HepG2 (cell line): Measurements from ENCODE around the gene DDAH1. TPM values are rescaled to one million over a fixed set of nuclear protein-coding genes. Genes with fewer than 3 reads are reported as not detected.

ENCODE experiments used
- ARNTL ChIP-seq: sonication (generic); formaldehyde crosslinking; IDR thresholded peaks from 2 replicates; pipeline ENCODE4 v1.4.0; 2020; ENCODE audit warnings: mild to moderate bottlenecking, missing genetic modification reagents
- BATF2 ChIP-seq: sonication (generic); formaldehyde crosslinking; IDR thresholded peaks from 2 replicates; pipeline ENCODE4 v1.8.0; 2022; ENCODE audit warnings: mild to moderate bottlenecking, missing genetic modification reagents, moderate library complexity
- CHD4 ChIP-seq: fragments of 200-600 bp; sonication (generic); IDR thresholded peaks from 2 replicates; pipeline ENCODE4 v1.7.0; 2017; ENCODE audit warnings: mild to moderate bottlenecking, low read length, borderline replicate concordance
- DNMT3B ChIP-seq: conservative IDR thresholded peaks from 2 replicates; pipeline ENCODE4 v1.6.1; 2016; ENCODE audit warnings: missing biosample characterization, control low read depth
- ETV5 ChIP-seq: IDR thresholded peaks from 2 replicates; pipeline ENCODE4 v1.6.1; 2018; ENCODE audit warnings: missing biosample characterization, missing genetic modification reagents, inconsistent platforms, borderline replicate concordance
- FOSL1 ChIP-seq: sonication (generic); formaldehyde crosslinking; IDR thresholded peaks from 2 replicates; pipeline ENCODE4 v1.9.0; 2021; ENCODE audit warnings: missing genetic modification reagents, borderline replicate concordance
- FOSL2 ChIP-seq: sonication (generic); formaldehyde crosslinking; IDR thresholded peaks from 2 replicates; pipeline ENCODE4 v1.4.0; 2020; ENCODE audit warnings: missing genetic modification reagents
- GTF2F1 ChIP-seq: fragments of 150-350 bp; IDR thresholded peaks from 2 replicates; pipeline ENCODE4 v1.6.1; 2014; ENCODE audit warnings: low read length
- HNRNPLL ChIP-seq: fragments of 200-400 bp; formaldehyde crosslinking; IDR thresholded peaks from 2 replicates; pipeline ENCODE4 v1.6.1; 2017; ENCODE audit warnings: mild to moderate bottlenecking, low read depth, low read length; ENCODE audit not compliant: poor library complexity, severe bottlenecking
- KDM3A ChIP-seq: IDR thresholded peaks from 2 replicates; pipeline ENCODE4 v1.6.1; 2018; ENCODE audit warnings: low read depth, missing compliant biosample characterization
- MEIS2 ChIP-seq: sonication (generic); formaldehyde crosslinking; IDR thresholded peaks from 2 replicates; pipeline ENCODE4 v1.9.0; 2021; ENCODE audit warnings: mild to moderate bottlenecking, missing genetic modification reagents
- MTF1 ChIP-seq: sonication (generic); formaldehyde crosslinking; IDR thresholded peaks from 2 replicates; pipeline ENCODE4 v1.5.0; 2020; ENCODE audit warnings: missing genetic modification reagents
- MTF2 ChIP-seq: sonication (generic); formaldehyde crosslinking; IDR thresholded peaks from 2 replicates; pipeline ENCODE4 v1.5.0; 2020; ENCODE audit warnings: missing genetic modification reagents, borderline replicate concordance
- MXD4 ChIP-seq: IDR thresholded peaks from 2 replicates; pipeline ENCODE4 v1.6.1; 2016; ENCODE audit warnings: mild to moderate bottlenecking, missing biosample characterization, missing genetic modification reagents
- MZF1 ChIP-seq: sonication (generic); formaldehyde crosslinking; IDR thresholded peaks from 2 replicates; pipeline ENCODE4 v1.8.1; 2023; ENCODE audit warnings: mild to moderate bottlenecking, missing genetic modification reagents, borderline replicate concordance
- PHF20 ChIP-seq: sonication (generic); formaldehyde crosslinking; IDR thresholded peaks from 2 replicates; pipeline ENCODE4 v1.5.0; 2020; ENCODE audit warnings: mild to moderate bottlenecking, missing genetic modification reagents
- RARA ChIP-seq: IDR thresholded peaks from 2 replicates; pipeline ENCODE4 v1.6.1; 2016; ENCODE audit warnings: missing genetic modification reagents, missing compliant biosample characterization
- REXO4 ChIP-seq: sonication (generic); formaldehyde crosslinking; IDR thresholded peaks from 2 replicates; pipeline ENCODE4 v1.8.0; 2022; ENCODE audit warnings: missing genetic modification reagents, mild to moderate bottlenecking, borderline replicate concordance
- SATB2 ChIP-seq: sonication (generic); formaldehyde crosslinking; IDR thresholded peaks from 2 replicates; pipeline ENCODE4 v1.5.0; 2020; ENCODE audit warnings: missing genetic modification reagents
- SP1 ChIP-seq, 2 experiments: fragments of 450-650 bp in 1 of 2; sonication (generic) in 1 of 2; formaldehyde crosslinking in 1 of 2; IDR thresholded peaks; 2 replicates each; pipeline versions ENCODE4 v1.4.0 to v1.6.1; 2016 to 2020; ENCODE audit warnings: missing genetic modification reagents in 1 of 2
- SP5 ChIP-seq: IDR thresholded peaks from 2 replicates; pipeline ENCODE4 v1.6.1; 2016; ENCODE audit warnings: low read depth, borderline replicate concordance
- TCF12 ChIP-seq, 2 experiments: fragments of 450-650 bp in 1 of 2; sonication (generic) in 1 of 2; formaldehyde crosslinking in 1 of 2; IDR thresholded peaks; 2 replicates each; pipeline versions ENCODE4 v1.6.1 to v1.8.0; 2017 to 2022; ENCODE audit warnings: antibody characterized with exemption in 1 of 2, mild to moderate bottlenecking in 1 of 2, missing genetic modification reagents in 1 of 2, moderate library complexity in 1 of 2
- USF2 ChIP-seq, 2 experiments: sonication (generic) in 1 of 2; formaldehyde crosslinking in 1 of 2; IDR thresholded peaks; 2 replicates each; pipeline versions ENCODE4 v1.5.1 to v1.6.1; 2011 to 2020; ENCODE audit warnings: borderline replicate concordance in 1 of 2, low read depth in 1 of 2, low read length in 1 of 2, mild to moderate bottlenecking in 1 of 2, missing genetic modification reagents in 1 of 2, moderate library complexity in 1 of 2
- ZBTB21 ChIP-seq: sonication (generic); formaldehyde crosslinking; IDR thresholded peaks from 2 replicates; pipeline ENCODE4 v1.4.0; 2020; ENCODE audit warnings: missing genetic modification reagents
- ZFY ChIP-seq: sonication (generic); formaldehyde crosslinking; IDR thresholded peaks from 2 replicates; pipeline ENCODE4 v1.4.0; 2020; ENCODE audit warnings: missing genetic modification reagents
- ZNF20 ChIP-seq: sonication (generic); formaldehyde crosslinking; IDR thresholded peaks from 2 replicates; pipeline ENCODE4 v1.4.0; 2020; ENCODE audit warnings: mild to moderate bottlenecking, moderate library complexity, missing genetic modification reagents
- ZNF33B ChIP-seq: sonication (generic); formaldehyde crosslinking; IDR thresholded peaks from 2 replicates; pipeline ENCODE4 v1.5.1; 2020; ENCODE audit warnings: mild to moderate bottlenecking, missing genetic modification reagents
- ZNF383 ChIP-seq: sonication (generic); formaldehyde crosslinking; IDR thresholded peaks from 2 replicates; pipeline ENCODE4 v1.4.0; 2020; ENCODE audit warnings: missing genetic modification reagents, mild to moderate bottlenecking, borderline replicate concordance
- ZNF768 ChIP-seq: sonication (generic); formaldehyde crosslinking; IDR thresholded peaks from 2 replicates; pipeline ENCODE4 v1.4.0; 2020; ENCODE audit warnings: missing genetic modification reagents
- polyA plus RNA-seq, 8 experiments: library from polyadenylated mRNA; depleted of rRNA in 3 of 8; stranded (reverse) in 7 of 8; unstranded in 1 of 8; fragments of >200 nt; fragmentation: Illumina TruSeq in 4 of 8; extraction: Trizol in 4 of 8; gene quantifications; 2 replicates each; pipeline versions ENCODE4 v1.2.1 to v1.2.3, GENCODE V29; 2011 to 2016; ENCODE audit warnings: low read depth in 4 of 8, missing spikeins in 1 of 8, mixed read lengths in 1 of 8; ENCODE audit not compliant: insufficient read depth in 1 of 8
- total RNA-seq, 5 experiments: library from RNA; depleted of rRNA; stranded (reverse); fragments of >200 nt; fragmentation: Illumina TruSeq; extraction: Trizol; gene quantifications; 2 replicates each; pipeline ENCODE4 v1.2.3, GENCODE V29; 2016; ENCODE audit warnings: low read depth in 1 of 5

The DDAH1 gene
- total and polyA plus RNA-seq, 2 of the 13 experiments (the other 11 are each of a cell fraction or from before 2014, with no cell fraction given) = 39.7 to 64.4 TPM

- TF ChIP-seq PHF20 (CRISPR knock-in tag) (peak; percentile 91), ETV5 (peak; percentile 70), ZNF33B (no peak), MXD4 (CRISPR knock-in tag) (peak; percentile 66; the same call in 1 of the 2 replicates), SP5 (peak; percentile 69; the same call in 1 of the 2 replicates), ARNTL (peak; percentile 49; the same call in 1 of the 2 replicates), ZBTB21 (CRISPR knock-in tag) (peak; percentile 57; the same call in 1 of the 2 replicates), ZNF20 (CRISPR knock-in tag) (no peak), BATF2 (CRISPR knock-in tag) (no peak), MTF2 (CRISPR knock-in tag) (no peak), MEIS2 (CRISPR knock-in tag) (peak; percentile 67; the same call in 1 of the 2 replicates), RARA (CRISPR knock-in tag) (peak; percentile 11; the same call in 1 of the 2 replicates), SATB2 (CRISPR knock-in tag) (no peak), USF2 (IDR thresholded peaks at IDR 0.05; ENCODE audit: low read depth, low read length) (no peak), USF2 (CRISPR knock-in tag; IDR thresholded peaks at IDR 0.05; ENCODE audit: borderline replicate concordance) (peak; percentile 91; the same call in 1 of the 2 replicates), FOSL1 (CRISPR knock-in tag) (no peak), SP1 (IDR thresholded peaks at IDR 0.05) (no peak; the same call in 1 of the 2 replicates), SP1 (CRISPR knock-in tag; IDR thresholded peaks at IDR 0.05) (peak; percentile 72), REXO4 (CRISPR knock-in tag) (no peak), MZF1 (CRISPR knock-in tag) (peak; percentile 71; the same call in 1 of the 2 replicates), ZFY (CRISPR knock-in tag) (peak; percentile 68; the same call in 1 of the 2 replicates), TCF12 (IDR thresholded peaks at IDR 0.05) (no peak), TCF12 (CRISPR knock-in tag; IDR thresholded peaks at IDR 0.05) (0 out of 2 replicates have a peak, but pooled peaks have one; percentile 38), GTF2F1 (no peak), CHD4 (no peak), ZNF383 (CRISPR knock-in tag) (no peak), HNRNPLL (peak; percentile 82), KDM3A (peak; percentile 91; the same call in 1 of the 2 replicates), ZNF768 (CRISPR knock-in tag) (peak; percentile 44; the same call in 1 of the 2 replicates), FOSL2 (CRISPR knock-in tag) (no peak; the same call in 1 of the 2 replicates), MTF1 (CRISPR knock-in tag) (no peak), DNMT3B (no peak)
Observed at GRCh38 chr1:85276215-85276977, 188.6 kb downstream of the DDAH1 start, which contains the start of gene BCL10 (continued).
